MM.1S (cell line): Measurements from ENCODE around the gene PDPN.

Source experiments
- EZH2 ChIP-seq: fragments of 300-600 bp; sonication (generic); optimal IDR thresholded peaks from 2 replicates; pipeline ENCODE3; 2017; ENCODE audit warnings: low read depth, mild to moderate bottlenecking, antibody characterized with exemption, low read length, mixed read lengths
- TF ChIP-seq, protein P1 (sequence below): fragments of 300-600 bp; sonication (generic); IDR thresholded peaks from 2 replicates; pipeline ENCODE4 v1.5.1; 2016; ENCODE audit warnings: antibody characterized with exemption, low read length, mixed read lengths

DNA sequence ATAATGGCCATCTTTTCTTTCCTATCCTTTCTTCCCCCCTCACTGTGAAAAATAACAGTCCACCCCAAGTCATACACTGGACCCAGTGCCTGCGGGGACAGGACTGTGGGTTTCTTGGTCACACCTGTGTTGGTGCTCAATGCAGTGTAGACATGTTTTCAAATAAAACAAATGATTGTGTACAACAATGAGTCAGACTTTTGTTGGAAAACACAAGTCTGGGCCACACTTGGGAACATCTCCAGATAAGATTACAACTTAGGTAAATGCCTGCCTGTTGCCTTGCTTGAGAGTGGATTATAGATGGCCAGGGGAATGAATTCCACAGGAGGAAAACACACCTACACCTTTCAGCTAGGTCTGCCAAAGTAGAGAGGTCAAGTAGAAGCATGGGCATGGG, 34.1 kb downstream of the PDPN start:
- TF ChIP-seq, protein P1, sequence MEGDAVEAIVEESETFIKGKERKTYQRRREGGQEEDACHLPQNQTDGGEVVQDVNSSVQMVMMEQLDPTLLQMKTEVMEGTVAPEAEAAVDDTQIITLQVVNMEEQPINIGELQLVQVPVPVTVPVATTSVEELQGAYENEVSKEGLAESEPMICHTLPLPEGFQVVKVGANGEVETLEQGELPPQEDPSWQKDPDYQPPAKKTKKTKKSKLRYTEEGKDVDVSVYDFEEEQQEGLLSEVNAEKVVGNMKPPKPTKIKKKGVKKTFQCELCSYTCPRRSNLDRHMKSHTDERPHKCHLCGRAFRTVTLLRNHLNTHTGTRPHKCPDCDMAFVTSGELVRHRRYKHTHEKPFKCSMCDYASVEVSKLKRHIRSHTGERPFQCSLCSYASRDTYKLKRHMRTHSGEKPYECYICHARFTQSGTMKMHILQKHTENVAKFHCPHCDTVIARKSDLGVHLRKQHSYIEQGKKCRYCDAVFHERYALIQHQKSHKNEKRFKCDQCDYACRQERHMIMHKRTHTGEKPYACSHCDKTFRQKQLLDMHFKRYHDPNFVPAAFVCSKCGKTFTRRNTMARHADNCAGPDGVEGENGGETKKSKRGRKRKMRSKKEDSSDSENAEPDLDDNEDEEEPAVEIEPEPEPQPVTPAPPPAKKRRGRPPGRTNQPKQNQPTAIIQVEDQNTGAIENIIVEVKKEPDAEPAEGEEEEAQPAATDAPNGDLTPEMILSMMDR, result no peak
- no peak for TF ChIP-seq EZH2
